Activated naive CD4-positive, alpha-beta T cell treated with anti-CD3 and anti-CD28 coated beads, Interleukin-2, amount 10 ng/mL, durations not matched to agents 7 days and 5 days (primary cell): ENCODE data around the gene PCDH15.

Experiments used
- CTCF ChIA-PET: fragments of 350-600 bp; sonication (Branson Sonifier 250); formaldehyde crosslinking; loops from one replicate; lab custom pipeline; 2021; ENCODE audit warnings: antibody characterized with exemption; lab: Charles Lee
- DNase-seq: peaks from one replicate; pipeline ENCODE4 v3.0.0-alpha.2; 2020
- H3K27ac Mint-ChIP-seq: one replicate; pipeline ENCODE4 v1.8.0; 2021; ENCODE audit warnings: mild to moderate bottlenecking, moderate library complexity, mixed read lengths
- H3K27me3 Mint-ChIP-seq: one replicate; pipeline ENCODE4 v1.8.0; 2021; ENCODE audit warnings: mild to moderate bottlenecking, mixed read lengths
- H3K36me3 Mint-ChIP-seq: one replicate; pipeline ENCODE4 v1.8.0; 2021; ENCODE audit warnings: mixed read lengths
- H3K4me1 Mint-ChIP-seq: one replicate; pipeline ENCODE4 v1.8.0; 2021; ENCODE audit warnings: mixed read lengths
- H3K4me3 Mint-ChIP-seq: one replicate; pipeline ENCODE4 v1.8.0; 2021; ENCODE audit warnings: mild to moderate bottlenecking, moderate library complexity, mixed read lengths
- H3K9me3 Mint-ChIP-seq: one replicate; pipeline ENCODE4 v1.8.0; 2021; ENCODE audit warnings: mixed read lengths

The PCDH15 gene

GRCh38 chr10:54133203-54133602 is 667.8 kb downstream of the PCDH15 start:
- CTCF ChIA-PET: no interaction called here
- Mint-ChIP-seq H3K27me3 (no peaks in the 10 kb centered on the region), H3K4me1 (no peaks in the 10 kb centered on the region), H3K4me3 (no peak overlapping the region), H3K27ac (no peak overlapping the region), H3K36me3 (no peaks in the 10 kb centered on the region), H3K9me3 (peaks cover 11% of the 10 kb centered on the region)
- DNase-seq: no peak

GRCh38 chr10:54131833-54132232 is 669.2 kb downstream of the PCDH15 start:
- no peak overlapping the region for H3K4me3 Mint-ChIP-seq
- no peaks in the 10 kb centered on the region for H3K4me1 Mint-ChIP-seq
- DNase-seq: no peak
- H3K27me3 Mint-ChIP-seq: no peaks in the 10 kb centered on the region
- no peaks in the 10 kb centered on the region for H3K36me3 Mint-ChIP-seq
- H3K9me3 Mint-ChIP-seq: peaks cover 5% of the 10 kb centered on the region
- CTCF ChIA-PET: interaction anchor here (1.0 kb wide), 1 partner anchor 23 kb away, joined by 3 read pairs; no protein-coding TSS in a partner anchor
- H3K27ac Mint-ChIP-seq: no peak overlapping the region

- Mint-ChIP-seq H3K9me3 (peaks cover 5% of the 10 kb centered on the region), H3K27ac (no peak overlapping the region), H3K4me1 (no peaks in the 10 kb centered on the region), H3K4me3 (no peak overlapping the region), H3K27me3 (no peaks in the 10 kb centered on the region), H3K36me3 (no peaks in the 10 kb centered on the region)
- CTCF ChIA-PET: no interaction called here
- DNase-seq: no peak
Measured at GRCh38 chr10:54130394-54130793, 670.6 kb downstream of the PCDH15 start.

- Mint-ChIP-seq H3K4me1 (no peaks in the 10 kb centered on the region), H3K27ac (no peak overlapping the region), H3K36me3 (no peaks in the 10 kb centered on the region), H3K9me3 (peaks cover 14% of the 10 kb centered on the region), H3K27me3 (no peaks in the 10 kb centered on the region), H3K4me3 (no peak overlapping the region)
- no peak for DNase-seq
- CTCF ChIA-PET: no interaction called here
Measured at GRCh38 chr10:54125098-54125747, 675.8 kb downstream of the PCDH15 start.

- Mint-ChIP-seq H3K4me3 (no peak overlapping the region), H3K27ac (no peak overlapping the region), H3K27me3 (no peaks in the 10 kb centered on the region), H3K9me3 (peaks cover 12% of the 10 kb centered on the region), H3K36me3 (no peaks in the 10 kb centered on the region), H3K4me1 (no peaks in the 10 kb centered on the region)
- DNase-seq: no peak
- CTCF ChIA-PET: no interaction called here
Measured at GRCh38 chr10:54124209-54124885, 676.7 kb downstream of the PCDH15 start.

GRCh38 chr10:54120806-54121205 is 680.2 kb downstream of the PCDH15 start:
- H3K4me1 Mint-ChIP-seq: no peaks in the 10 kb centered on the region
- no peak overlapping the region for H3K4me3 Mint-ChIP-seq
- CTCF ChIA-PET: interaction anchor here (0.9 kb wide), 1 partner anchor 14 kb away, joined by 5 read pairs; no protein-coding TSS in a partner anchor
- H3K9me3 Mint-ChIP-seq: peaks cover 21% of the 10 kb centered on the region
- no peaks in the 10 kb centered on the region for H3K27me3 Mint-ChIP-seq
- DNase-seq: no peak
- no peak overlapping the region for H3K27ac Mint-ChIP-seq
- H3K36me3 Mint-ChIP-seq: no peaks in the 10 kb centered on the region

- peaks cover 14% of the 10 kb centered on the region for H3K9me3 Mint-ChIP-seq
- no peak overlapping the region for H3K27ac Mint-ChIP-seq
- DNase-seq: no peak
- H3K4me3 Mint-ChIP-seq: no peak overlapping the region
- H3K36me3 Mint-ChIP-seq: no peaks in the 10 kb centered on the region
- H3K4me1 Mint-ChIP-seq: no peaks in the 10 kb centered on the region
- no peaks in the 10 kb centered on the region for H3K27me3 Mint-ChIP-seq
- CTCF ChIA-PET: no interaction called here
Measured at GRCh38 chr10:54108961-54109360, 692.1 kb downstream of the PCDH15 start.

GRCh38 chr10:54096892-54097291 is 704.1 kb downstream of the PCDH15 start:
- Mint-ChIP-seq H3K9me3 (peaks cover 2% of the 10 kb centered on the region), H3K4me3 (no peak overlapping the region), H3K36me3 (no peaks in the 10 kb centered on the region), H3K27me3 (no peaks in the 10 kb centered on the region), H3K4me1 (no peaks in the 10 kb centered on the region), H3K27ac (no peak overlapping the region)
- CTCF ChIA-PET: no interaction called here
- DNase-seq: no peak

- Mint-ChIP-seq H3K27me3 (no peaks in the 10 kb centered on the region), H3K36me3 (no peaks in the 10 kb centered on the region), H3K27ac (no peak overlapping the region), H3K9me3 (peaks cover 5% of the 10 kb centered on the region), H3K4me3 (no peak overlapping the region), H3K4me1 (no peaks in the 10 kb centered on the region)
- no peak for DNase-seq
- CTCF ChIA-PET: no interaction called here
Measured at GRCh38 chr10:54094321-54094720, 706.7 kb downstream of the PCDH15 start.

GRCh38 chr10:54091237-54091636 is 709.8 kb downstream of the PCDH15 start:
- no peaks in the 10 kb centered on the region for H3K27me3 Mint-ChIP-seq
- CTCF ChIA-PET: no interaction called here
- H3K9me3 Mint-ChIP-seq: peaks cover 5% of the 10 kb centered on the region
- DNase-seq: no peak
- no peak overlapping the region for H3K4me3 Mint-ChIP-seq
- H3K36me3 Mint-ChIP-seq: no peaks in the 10 kb centered on the region
- H3K27ac Mint-ChIP-seq: no peak overlapping the region
- no peaks in the 10 kb centered on the region for H3K4me1 Mint-ChIP-seq

GRCh38 chr10:54081950-54082349 is 719.1 kb downstream of the PCDH15 start:
- DNase-seq: no peak

GRCh38 chr10:54067361-54067760 is 733.7 kb downstream of the PCDH15 start:
- DNase-seq: no peak
- Mint-ChIP-seq H3K4me1 (no peaks in the 10 kb centered on the region), H3K27ac (no peak overlapping the region), H3K4me3 (no peak overlapping the region), H3K9me3 (peaks cover 6% of the 10 kb centered on the region), H3K27me3 (no peaks in the 10 kb centered on the region), H3K36me3 (no peaks in the 10 kb centered on the region)
- CTCF ChIA-PET: no interaction called here

More at GRCh38 chr10:54081950-54082349, 719.1 kb downstream of the PCDH15 start:
- Mint-ChIP-seq H3K36me3 (no peaks in the 10 kb centered on the region), H3K4me1 (no peaks in the 10 kb centered on the region), H3K4me3 (no peak overlapping the region), H3K9me3 (peaks cover 8% of the 10 kb centered on the region), H3K27ac (no peak overlapping the region), H3K27me3 (no peaks in the 10 kb centered on the region)
- CTCF ChIA-PET: no interaction called here

- CTCF ChIA-PET: no interaction called here
- DNase-seq: no peak
- Mint-ChIP-seq H3K9me3 (peaks cover 6% of the 10 kb centered on the region), H3K4me1 (no peaks in the 10 kb centered on the region), H3K36me3 (no peaks in the 10 kb centered on the region), H3K4me3 (no peak overlapping the region), H3K27ac (no peak overlapping the region), H3K27me3 (no peaks in the 10 kb centered on the region)
Measured at GRCh38 chr10:54066646-54067045, 734.4 kb downstream of the PCDH15 start.

GRCh38 chr10:54065106-54065505 is 735.9 kb downstream of the PCDH15 start:
- no peak overlapping the region for H3K4me3 Mint-ChIP-seq
- CTCF ChIA-PET: no interaction called here
- no peaks in the 10 kb centered on the region for H3K4me1 Mint-ChIP-seq
- no peak for DNase-seq
- no peaks in the 10 kb centered on the region for H3K27me3 Mint-ChIP-seq
- H3K27ac Mint-ChIP-seq: no peak overlapping the region
- H3K9me3 Mint-ChIP-seq: peaks cover 8% of the 10 kb centered on the region
- H3K36me3 Mint-ChIP-seq: no peaks in the 10 kb centered on the region

- Mint-ChIP-seq H3K4me1 (no peaks in the 10 kb centered on the region), H3K27me3 (no peaks in the 10 kb centered on the region), H3K27ac (no peak overlapping the region), H3K4me3 (no peak overlapping the region), H3K9me3 (peaks cover 8% of the 10 kb centered on the region), H3K36me3 (no peaks in the 10 kb centered on the region)
- DNase-seq: no peak
- CTCF ChIA-PET: no interaction called here
Measured at GRCh38 chr10:54064215-54064614, 736.8 kb downstream of the PCDH15 start.
